ENCODE data around the gene COL6A2.
"Not testable (repeated sequence)": the region's sequence is repeated elsewhere in the genome, so short reads cannot be mapped to it uniquely, and the experiment has no call there.

The COL6A2 gene

GRCh38 chr21:46097336-46098293 lies at the start of gene COL6A2:
COL6A2 (plus strand) TSS chr21:46098112.
- no peak for DNase-seq

- DNase-seq: peak; percentile 33
These were observed 48.7 kb upstream of the COL6A2 start for GRCh38 chr21:46048926-46049889.

GRCh38 chr21:46049890-46050667 lies 47.8 kb upstream of the COL6A2 start:
- DNase-seq: no peak

DNA sequence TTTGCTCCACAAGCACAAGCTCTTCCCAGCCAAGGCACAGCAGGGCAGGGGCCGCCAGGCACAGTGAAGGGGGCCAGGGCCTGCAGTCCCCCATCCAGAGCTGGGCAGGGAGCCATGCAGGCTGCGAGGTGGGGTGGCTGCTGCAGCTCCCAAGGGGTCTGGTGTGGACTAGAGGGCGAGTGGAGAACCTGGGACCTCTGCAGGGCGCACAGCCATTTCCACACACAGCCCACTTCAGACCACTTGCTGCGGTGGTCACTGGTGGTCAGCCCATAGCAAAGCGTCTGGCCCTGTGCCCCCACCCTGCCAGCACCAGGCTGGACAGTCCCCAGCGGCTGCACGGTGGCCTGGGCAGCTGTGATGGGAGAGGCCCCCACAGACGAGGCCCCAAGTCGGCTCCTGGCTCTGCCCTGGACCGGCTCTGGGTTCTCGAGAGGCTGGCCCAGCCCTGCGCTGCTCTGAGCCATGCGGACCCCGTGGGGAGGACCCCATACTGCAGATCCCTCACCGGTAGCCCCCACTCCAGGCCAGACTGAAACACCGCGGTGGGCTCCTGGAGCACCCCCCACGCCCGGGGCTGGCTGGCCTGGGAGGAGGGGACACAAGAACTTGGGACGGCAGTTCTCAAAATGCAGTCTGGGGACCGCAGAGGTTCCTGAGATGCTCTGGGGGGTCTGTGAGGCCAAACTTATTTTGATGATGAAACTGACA lies 47.1 kb upstream of the COL6A2 start:
- DNase-seq: no peak

- DNase-seq: no peak
These were observed 46.5 kb upstream of the COL6A2 start for GRCh38 chr21:46051379-46051770.

DNA sequence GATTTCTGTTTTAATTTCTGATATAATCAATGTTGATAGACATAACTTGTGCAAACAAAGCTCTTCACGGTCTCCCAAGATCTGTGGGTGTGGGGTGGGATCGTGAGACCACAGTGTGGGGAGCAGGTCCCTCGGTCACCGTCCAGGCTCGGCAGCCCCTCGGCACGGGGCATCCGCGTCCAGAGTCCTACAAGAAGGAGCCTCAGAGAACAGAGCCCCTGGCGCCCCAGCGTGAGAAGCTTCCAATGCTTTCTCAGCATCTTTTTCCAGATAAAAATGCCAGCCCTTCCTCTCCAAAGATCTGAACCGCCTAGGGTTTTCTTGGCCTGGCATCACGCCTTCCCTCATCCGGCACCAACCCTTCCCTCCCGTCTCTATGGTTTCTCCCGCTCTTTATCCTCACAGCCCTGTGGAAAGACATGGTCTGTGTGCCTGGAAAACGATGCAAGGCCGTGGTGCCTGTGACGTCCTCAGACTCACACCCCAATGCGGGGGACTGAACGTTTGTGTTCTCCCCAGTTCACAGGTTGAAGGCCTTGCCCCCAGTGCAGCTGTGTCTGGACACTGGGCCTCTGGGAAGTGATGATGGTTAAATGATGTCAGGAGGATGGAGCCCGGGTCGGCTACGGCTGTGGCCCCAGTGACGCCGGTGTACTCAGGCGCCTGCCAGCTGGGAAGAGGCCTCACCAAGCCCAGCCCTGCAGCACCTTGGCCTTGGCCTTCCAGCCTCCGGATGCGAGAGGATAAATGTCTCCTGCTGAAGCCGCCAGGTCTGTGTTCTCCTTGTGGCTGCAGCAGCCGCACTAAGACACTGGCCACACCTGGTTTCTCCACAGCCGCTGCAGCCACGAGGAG lies 45.9 kb upstream of the COL6A2 start:
- no peak for DNase-seq

GRCh38 chr21:46052703-46053651 lies 44.9 kb upstream of the COL6A2 start:
- DNase-seq: no peak

DNA sequence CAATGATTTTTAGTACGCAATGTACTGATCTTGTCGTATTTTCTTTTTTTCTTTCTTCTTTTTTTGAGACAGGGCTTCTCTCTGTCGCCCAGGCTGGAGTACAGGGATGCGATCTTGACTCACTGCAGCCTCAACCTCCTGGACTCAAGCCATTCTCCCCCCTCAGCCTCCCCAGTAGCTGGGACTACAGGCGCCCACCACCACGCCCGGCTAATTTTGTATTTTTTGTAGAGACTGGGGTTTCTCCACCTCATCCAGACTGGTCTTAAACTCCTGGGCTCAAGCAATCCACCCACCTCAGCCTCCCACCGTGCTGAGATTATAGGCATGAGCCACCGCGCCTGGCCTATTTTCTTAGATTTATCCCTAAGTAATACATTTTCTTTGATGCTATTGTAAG lies 43.9 kb upstream of the COL6A2 start:
- no peak for DNase-seq

DNA sequence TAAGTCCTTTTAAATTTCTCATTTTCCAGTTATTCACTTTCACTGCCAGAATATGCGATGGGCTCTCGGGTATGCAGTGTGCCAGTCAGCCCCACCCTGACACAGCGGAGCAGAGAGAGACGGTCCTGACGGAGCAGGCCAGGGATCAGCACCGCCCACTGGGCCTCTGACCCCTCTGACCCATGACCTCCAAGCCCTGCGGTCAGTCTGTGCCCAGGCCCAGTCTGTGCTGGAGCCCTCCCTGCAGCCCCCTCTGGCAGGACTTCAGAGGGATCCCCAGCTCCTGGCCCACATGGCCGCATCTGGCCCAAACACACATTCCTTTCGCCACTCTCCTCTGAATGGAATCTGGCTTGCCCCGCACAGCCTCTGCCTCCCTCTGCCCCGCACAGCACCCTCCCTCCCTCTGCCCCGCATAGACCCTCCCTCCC lies 43.4 kb upstream of the COL6A2 start:
- no peak for DNase-seq

DNA sequence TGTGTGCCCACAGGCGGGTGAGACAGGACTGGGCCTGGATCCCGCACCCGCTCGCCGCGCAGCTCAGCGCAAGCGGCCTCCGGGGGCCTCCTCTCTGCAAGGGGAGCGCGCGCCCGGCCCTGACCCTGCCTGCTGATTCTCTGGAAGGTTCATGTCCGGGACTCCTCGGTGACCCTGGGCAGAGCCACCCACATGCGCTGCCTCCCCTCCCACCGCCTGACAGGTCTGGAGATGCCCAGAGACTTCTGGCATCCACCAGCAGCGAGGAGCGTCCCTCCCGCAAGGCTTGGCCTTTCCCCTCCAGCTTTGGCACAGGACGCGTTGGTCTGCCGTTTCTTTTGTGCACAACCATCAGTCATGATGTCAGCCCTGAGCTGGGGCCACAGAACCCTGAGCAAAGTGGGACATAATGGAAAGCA lies 42.0 kb upstream of the COL6A2 start:
- DNase-seq: no peak

DNA sequence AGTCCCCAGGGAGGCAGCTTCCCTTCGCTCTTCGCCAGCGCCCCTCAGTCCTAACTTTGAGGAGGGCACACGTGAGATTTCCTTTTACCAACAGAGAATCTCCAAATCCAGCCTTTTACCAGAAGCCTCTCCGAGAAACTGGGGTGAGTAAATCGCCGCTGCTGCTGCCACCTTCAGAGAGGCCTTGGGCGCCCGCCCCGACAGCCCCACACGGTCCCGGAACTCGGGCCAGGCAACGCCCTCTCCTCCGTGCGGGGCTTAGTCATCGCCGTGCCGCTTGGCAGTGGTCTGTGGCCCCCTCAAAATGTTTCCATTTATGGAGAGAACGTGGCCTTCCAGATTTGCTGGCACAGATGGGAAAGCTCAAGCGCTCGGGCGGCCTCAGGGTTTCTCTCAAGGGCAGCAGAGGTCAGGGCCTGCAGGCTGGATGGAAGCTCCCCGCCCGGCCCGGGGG lies 41.4 kb upstream of the COL6A2 start:
- no peak for DNase-seq

DNA sequence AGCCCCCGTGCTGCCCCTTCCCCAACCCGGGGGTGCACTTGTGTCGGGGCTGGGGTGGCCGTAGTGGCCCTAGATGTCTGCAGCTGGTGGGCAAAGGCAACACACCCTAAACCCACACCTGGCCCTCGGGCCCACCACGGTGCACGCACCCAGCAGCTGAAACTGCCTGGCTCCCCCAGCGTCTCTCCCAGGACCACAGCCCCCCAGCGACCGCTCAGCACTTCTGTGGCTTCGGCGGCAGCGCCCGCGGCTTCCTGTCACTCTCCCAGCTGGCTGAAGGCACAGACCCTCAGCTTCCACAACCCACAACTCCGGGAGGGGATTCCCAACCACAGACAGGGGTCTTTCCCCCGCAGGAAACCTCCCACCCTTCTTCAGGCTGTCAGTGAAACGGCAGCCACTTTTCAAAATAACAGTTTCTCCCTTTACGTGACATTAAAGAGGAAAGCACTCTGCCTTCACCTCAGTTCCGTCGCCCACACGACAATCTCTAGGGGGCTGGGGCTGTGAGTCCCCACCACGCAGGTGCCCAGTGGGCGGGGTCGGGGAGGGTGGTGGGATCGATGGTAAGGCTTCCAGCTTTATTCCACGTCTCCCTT lies 40.7 kb upstream of the COL6A2 start:
- no peak for DNase-seq

DNA sequence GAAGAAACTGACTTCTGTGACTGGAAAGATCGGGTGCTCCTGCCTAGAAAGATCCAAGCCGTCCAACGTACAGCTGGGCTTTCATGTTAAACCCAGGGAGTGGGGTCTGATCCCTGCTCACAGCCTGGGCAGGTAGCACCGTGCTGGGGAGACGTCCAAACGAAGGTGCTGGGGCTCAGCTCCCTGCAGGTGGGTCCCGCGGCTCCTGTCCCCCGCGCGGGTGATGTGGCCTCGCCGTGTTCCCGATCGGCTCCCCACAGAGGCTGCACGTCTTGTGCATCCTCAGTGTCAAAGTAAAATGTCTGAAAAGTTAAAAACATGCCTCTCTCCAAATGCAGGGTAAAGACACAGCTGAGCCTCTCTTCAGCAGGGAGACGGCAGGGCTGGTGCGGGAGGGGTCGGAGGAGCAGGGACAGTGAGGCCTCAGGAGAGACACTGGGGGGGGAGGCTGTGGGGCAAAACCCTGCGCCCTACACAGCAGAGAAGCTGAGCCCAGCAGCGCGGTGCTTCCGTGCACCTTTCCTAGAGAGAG lies 40.1 kb upstream of the COL6A2 start:
- no peak for DNase-seq

- DNase-seq: no peak
These were observed 39.3 kb upstream of the COL6A2 start for GRCh38 chr21:46058431-46059145.

- DNase-seq: no peak
These were observed 38.7 kb upstream of the COL6A2 start for GRCh38 chr21:46059195-46059594.

DNA sequence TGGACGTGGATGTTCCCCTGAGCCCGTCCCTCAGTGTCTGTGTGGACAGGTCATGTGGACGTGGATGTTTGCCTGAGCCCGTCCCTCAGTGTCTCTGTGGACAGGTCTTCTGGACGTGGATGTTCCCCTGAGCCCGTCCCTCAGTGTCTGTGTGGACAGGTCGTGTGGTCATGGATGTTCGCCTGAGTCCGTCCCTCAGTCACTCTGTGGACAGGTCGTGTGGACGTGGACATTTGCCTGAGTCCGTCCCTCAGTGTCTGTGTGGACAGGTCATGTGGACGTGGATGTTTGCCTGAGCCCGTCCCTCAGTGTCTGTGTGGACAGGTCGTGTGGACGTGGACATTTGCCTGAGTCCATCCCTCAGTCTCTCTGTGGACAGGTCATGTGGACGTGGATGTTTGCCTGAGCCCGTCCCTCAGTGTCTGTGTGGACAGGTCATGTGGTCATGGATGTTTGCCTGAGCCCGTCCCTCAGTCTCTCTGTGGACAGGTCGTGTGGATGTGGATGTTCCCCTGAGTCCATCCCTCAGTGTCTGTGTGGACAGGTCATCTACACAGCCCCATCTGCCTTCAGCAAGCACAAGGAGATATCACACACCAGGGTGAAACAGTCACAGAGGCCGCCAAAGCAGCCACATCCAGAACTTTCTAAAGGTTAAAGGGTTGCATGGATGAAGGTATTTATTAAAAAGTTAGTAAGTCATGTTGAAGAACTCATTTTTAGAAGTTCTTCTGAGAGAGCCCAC lies 38.0 kb upstream of the COL6A2 start:
- DNase-seq: not testable (repeated sequence)

- no peak for DNase-seq
These were observed 37.3 kb upstream of the COL6A2 start for GRCh38 chr21:46060596-46061061.
